H1 (cell line): ENCODE measurements around the gene FAN1. TPM values are rescaled to one million over a fixed set of nuclear protein-coding genes. Genes with fewer than 3 reads are reported as not detected.

Experiments used
- CTCF ChIA-PET: fragments of 300-600 bp; sonication (Branson Sonifier 250); formaldehyde crosslinking; loops from one replicate; lab custom pipeline; 2021; ENCODE audit not compliant: partially characterized antibody; lab: Charles Lee
- POLR2A ChIA-PET: fragments of 300-600 bp; sonication (Branson Sonifier 250); formaldehyde crosslinking; loops from one replicate; lab custom pipeline; 2021; ENCODE audit warnings: inconsistent platforms; ENCODE audit not compliant: partially characterized antibody; lab: Charles Lee
- DNase-seq, 2 experiments: peaks; one replicate each; pipeline versions ENCODE4 v3.0.0 to v3.0.0-alpha.2; 2010 to 2022; ENCODE audit warnings: low spot score in 2 of 2, low read depth in 1 of 2, mixed read lengths in 1 of 2
- FAIRE-seq: peaks from 2 replicates; lab custom pipeline; 2011; peaks lifted over from hg19 to GRCh38; lab: Jason Lieb, UNC
- H2AFZ ChIP-seq: 2 replicates; pipeline ENCODE4 v1.8.1; 2012; ENCODE audit warnings: low read length, inconsistent platforms
- H2AK5ac ChIP-seq: 2 replicates; pipeline ENCODE4 v1.6.1; 2013; ENCODE audit warnings: low read depth, low read length
- H2BK120ac ChIP-seq: replicated peaks from 2 replicates; pipeline ENCODE3; 2013; ENCODE audit warnings: low read depth, low read length, inconsistent platforms
- H2BK12ac ChIP-seq: 2 replicates; pipeline ENCODE4 v1.6.1; 2013; ENCODE audit warnings: low read depth, low read length
- H2BK15ac ChIP-seq: 2 replicates; pipeline ENCODE4 v1.6.1; 2013; ENCODE audit warnings: low read length
- H2BK20ac ChIP-seq: 2 replicates; pipeline ENCODE4 v1.6.1; 2013; ENCODE audit warnings: low read length
- H2BK5ac ChIP-seq: 2 replicates; pipeline ENCODE4 v1.6.1; 2013; ENCODE audit warnings: low read depth, low read length
- H3K14ac ChIP-seq: 2 replicates; pipeline ENCODE4 v1.6.1; 2013; ENCODE audit warnings: inconsistent platforms; ENCODE audit not compliant: insufficient read length
- H3K18ac ChIP-seq: 2 replicates; pipeline ENCODE4 v1.6.1; 2013; ENCODE audit warnings: low read length; ENCODE audit errors: extremely low read depth
- H3K23ac ChIP-seq: 2 replicates; pipeline ENCODE4 v1.6.1; 2013; ENCODE audit warnings: inconsistent platforms; ENCODE audit not compliant: insufficient read length
- H3K23me2 ChIP-seq: 2 replicates; pipeline ENCODE4 v1.6.1; 2013; ENCODE audit warnings: low read depth, low read length
- H3K27ac ChIP-seq: 2 replicates; pipeline ENCODE4 v1.6.1; 2011; ENCODE audit warnings: low read depth, low read length, inconsistent platforms
- H3K27me3 ChIP-seq, 4 experiments: replicated peaks in 1 of 4; 1 replicate in 1 of 4; 2 replicates in 3 of 4; pipeline versions ENCODE4 v1.6.1 to v1.8.1; 2011 to 2013; ENCODE audit warnings: low read length in 3 of 4, mild to moderate bottlenecking in 3 of 4, inconsistent platforms in 2 of 4, mixed read lengths in 2 of 4, moderate library complexity in 1 of 4; ENCODE audit not compliant: control insufficient read depth in 3 of 4, insufficient read depth in 3 of 4; ENCODE audit errors: extremely low read depth in 1 of 4
- H3K36me3 ChIP-seq, 4 experiments: 2 replicates each; pipeline versions ENCODE4 v1.6.1 to v1.8.1; 2011 to 2013; ENCODE audit warnings: mild to moderate bottlenecking in 4 of 4, low read length in 3 of 4, moderate library complexity in 2 of 4, control low read depth in 1 of 4, inconsistent platforms in 1 of 4; ENCODE audit not compliant: insufficient read depth in 4 of 4, control insufficient read depth in 2 of 4
- H3K4ac ChIP-seq: replicated peaks from 2 replicates; pipeline ENCODE3; 2013; ENCODE audit warnings: low read length, low read depth, mixed read lengths, inconsistent platforms; ENCODE audit not compliant: insufficient read length
- H3K4me1 ChIP-seq, 4 experiments: replicated peaks in 1 of 4; 1 replicate in 1 of 4; 2 replicates in 3 of 4; pipeline versions ENCODE4 v1.6.1 to v1.8.1; 2011 to 2013; ENCODE audit warnings: low read length in 3 of 4, inconsistent platforms in 2 of 4, mixed read lengths in 1 of 4; ENCODE audit not compliant: insufficient read depth in 4 of 4, control insufficient read depth in 3 of 4
- H3K4me2 ChIP-seq, 2 experiments: 2 replicates each; pipeline versions ENCODE4 v1.6.1 to v1.8.1; 2011 to 2013; ENCODE audit warnings: low read depth in 2 of 2, low read length in 2 of 2, control low read depth in 1 of 2, inconsistent platforms in 1 of 2, mild to moderate bottlenecking in 1 of 2; ENCODE audit not compliant: insufficient read depth in 1 of 2
- H3K4me3 ChIP-seq, 4 experiments: fragments of 200-600, 300-600 bp in 1 of 4; sonication (generic), shearing (Covaris generic), sonication (Bioruptor Twin) in 1 of 4; 2 replicates each; pipeline versions ENCODE4 v1.5.1 to v1.8.1; 2011 to 2016; ENCODE audit warnings: low read length in 4 of 4, low read depth in 3 of 4, control low read depth in 2 of 4, inconsistent platforms in 2 of 4, mild to moderate bottlenecking in 2 of 4, mixed read lengths in 1 of 4, moderate library complexity in 1 of 4; ENCODE audit not compliant: insufficient read depth in 2 of 4; ENCODE audit errors: extremely low read depth in 1 of 4
- H3K56ac ChIP-seq: replicated peaks from 2 replicates; pipeline ENCODE3; 2013; ENCODE audit warnings: low read depth, mild to moderate bottlenecking, mixed read lengths, low read length, inconsistent platforms; ENCODE audit not compliant: insufficient read length
- H3K79me1 ChIP-seq: 2 replicates; pipeline ENCODE4 v1.6.1; 2013; ENCODE audit warnings: low read depth, low read length, control low read depth
- H3K79me2 ChIP-seq, 2 experiments: 2 replicates each; pipeline versions ENCODE4 v1.6.1 to v1.8.1; 2012 to 2013; ENCODE audit warnings: low read length in 2 of 2, mild to moderate bottlenecking in 2 of 2, inconsistent platforms in 1 of 2; ENCODE audit not compliant: insufficient read depth in 2 of 2, control insufficient read depth in 1 of 2
- H3K9ac ChIP-seq, 4 experiments: replicated peaks in 1 of 4; 1 replicate in 1 of 4; 2 replicates in 3 of 4; pipeline versions ENCODE4 v1.6.1 to v1.8.1; 2011 to 2013; ENCODE audit warnings: low read depth in 3 of 4, low read length in 3 of 4, control low read depth in 2 of 4, mild to moderate bottlenecking in 2 of 4, moderate library complexity in 2 of 4, inconsistent platforms in 1 of 4; ENCODE audit errors: extremely low read depth in 1 of 4
- H3K9me3 ChIP-seq, 2 experiments: 2 replicates each; pipeline versions ENCODE4 v1.6.1 to v1.8.1; 2012 to 2013; ENCODE audit warnings: mild to moderate bottlenecking in 2 of 2, moderate library complexity in 2 of 2, control low read depth in 1 of 2, inconsistent platforms in 1 of 2, low read depth in 1 of 2, low read length in 1 of 2, mixed read lengths in 1 of 2; ENCODE audit not compliant: insufficient read depth in 2 of 2
- H4K20me1 ChIP-seq, 2 experiments: replicated peaks in 1 of 2; 2 replicates each; pipeline versions ENCODE3 to v1.8.1; 2011 to 2013; ENCODE audit warnings: inconsistent platforms in 2 of 2, low read length in 2 of 2, mild to moderate bottlenecking in 1 of 2; ENCODE audit not compliant: insufficient read depth in 2 of 2, control insufficient read depth in 1 of 2
- H4K5ac ChIP-seq: 2 replicates; pipeline ENCODE4 v1.6.1; 2013; ENCODE audit warnings: low read length, low read depth, mixed read lengths, inconsistent platforms; ENCODE audit not compliant: insufficient read length
- H4K8ac ChIP-seq: 2 replicates; pipeline ENCODE4 v1.8.0; 2013; ENCODE audit warnings: mild to moderate bottlenecking, moderate library complexity, low read length, inconsistent platforms; ENCODE audit not compliant: insufficient read depth; ENCODE audit errors: extremely low read depth
- H4K91ac ChIP-seq: replicated peaks from 2 replicates; pipeline ENCODE3; 2013; ENCODE audit warnings: low read length, mixed read lengths, inconsistent platforms; ENCODE audit not compliant: insufficient read length
- EGR1 ChIP-seq: IDR thresholded peaks from 2 replicates; pipeline ENCODE4 v1.6.1; 2011; ENCODE audit warnings: low read depth, low read length, borderline replicate concordance
- EZH2 ChIP-seq: fragments of 200-600 bp; sonication (generic); IDR thresholded peaks from 2 replicates; pipeline ENCODE4 v1.7.1; 2012; ENCODE audit warnings: low read depth, mild to moderate bottlenecking, moderate library complexity, low read length, inconsistent platforms; ENCODE audit not compliant: severe bottlenecking
- GTF2F1 ChIP-seq: IDR thresholded peaks from 2 replicates; pipeline ENCODE4 v1.6.1; 2012; ENCODE audit warnings: low read depth, low read length, improper control_type of control experiment, borderline replicate concordance
- JUN ChIP-seq: IDR thresholded peaks from 2 replicates; pipeline ENCODE4 v1.6.1; 2011; ENCODE audit warnings: low read depth, mild to moderate bottlenecking, improper control_type of control experiment, low read length
- SP4 ChIP-seq: IDR thresholded peaks from 2 replicates; pipeline ENCODE4 v1.6.1; 2012; ENCODE audit warnings: low read length, inconsistent platforms
- WGBS, 2 experiments: shearing (Covaris generic) in 1 of 2; methylation state at CpG; one replicate each; pipeline versions ENCODE4 v1.1.6 to v1.1.7; 2013 to 2015; ENCODE audit warnings: low lambda C conversion rate in 2 of 2, mixed read lengths in 2 of 2, inconsistent platforms in 1 of 2, low coverage in 1 of 2, missing lambda C conversion rate in 1 of 2; ENCODE audit not compliant: insufficient replicate concordance in 2 of 2, insufficient coverage in 1 of 2, insufficient read length in 1 of 2; ENCODE audit errors: extremely low coverage in 1 of 2, missing lambda C conversion rate in 1 of 2; 5-methylcytosine and 5-hydroxymethylcytosine counted together
- polyA plus RNA-seq, 7 experiments: library from polyadenylated mRNA; depleted of rRNA in 3 of 7; stranded (reverse) in 5 of 7; unstranded in 2 of 7; fragments of >200 nt in 5 of 7; fragments of 200-250 nt in 2 of 7; gene quantifications; 1 replicate in 5 of 7; 2 replicates in 1 of 7; 4 replicates in 1 of 7; pipeline versions ENCODE4 v1.2.1 to v1.2.3, GENCODE V29; 2011 to 2013; ENCODE audit warnings: missing spikeins in 2 of 7, mixed read lengths in 2 of 7
- total RNA-seq: library from RNA; stranded (reverse); fragmentation: NEBNext Ultra II Directional; extraction: Animal tissue kit (Norgen Biotek cat#: 25700); gene quantifications from 2 replicates; pipeline ENCODE4 v1.2.1, GENCODE V29; 2021

Gene FAN1
- total and polyA plus RNA-seq, 2 of the 8 experiments (the other 6 are each of a cell fraction or from before 2014, with no cell fraction given) = 8.6 to 24.9 TPM

DNA sequence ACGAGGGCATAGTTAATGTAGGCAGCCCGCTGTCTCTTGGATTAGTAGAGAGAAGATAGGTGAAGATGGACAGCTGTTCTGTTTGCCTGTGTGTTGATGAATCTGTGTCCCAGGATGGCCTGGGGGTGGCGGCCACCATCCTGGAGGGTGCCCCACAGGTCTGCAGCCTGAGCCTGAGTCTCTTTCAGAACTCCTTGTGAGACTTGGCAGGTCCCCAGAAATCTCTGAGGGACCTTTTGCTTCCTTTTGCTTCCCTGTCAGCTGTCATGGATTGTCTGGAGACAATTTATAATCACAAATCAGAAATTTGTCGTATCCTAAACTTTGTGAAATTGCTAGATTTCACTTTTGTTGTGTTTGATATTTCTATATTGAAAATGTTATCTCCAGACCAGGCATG, 17.4 kb downstream of the FAN1 start:
- 0 out of 2 replicates have a peak overlapping the region, but pooled peaks have one; percentile 64 for H2BK12ac ChIP-seq
- H2AFZ ChIP-seq = no peak overlapping the region
- no peaks in the 10 kb centered on the region for H3K23me2 ChIP-seq
- H3K36me3 ChIP-seq = peaks cover 7 to 58% (median 30%) of the 10 kb centered on the region in 4 experiments
- peaks cover 0 to 3% of the 10 kb centered on the region in 2 experiments for H4K20me1 ChIP-seq
- H3K79me2 ChIP-seq = no peaks in the 10 kb centered on the region; a peak in 1 of 4 replicates
- peak overlapping the region; percentile 5 for H4K91ac ChIP-seq
- H3K56ac ChIP-seq = no peak overlapping the region
- no peak overlapping the region for H3K14ac ChIP-seq
- DNase-seq (no peak), FAIRE-seq (no peak)
- H3K9me3 ChIP-seq = no peaks in the 10 kb centered on the region
- H2BK5ac ChIP-seq = peak overlapping the region; percentile 62; the same call in 1 of the 2 replicates
- H2BK15ac ChIP-seq = no peak overlapping the region
- H3K27me3 ChIP-seq = no peaks in the 10 kb centered on the region
- H3K9ac ChIP-seq = no peak overlapping the region
- peak overlapping the region; percentile 18 for H2BK120ac ChIP-seq
- 0 out of 2 replicates have a peak, but pooled peaks cover 4% of the 10 kb centered on the region for H3K79me1 ChIP-seq
- peak overlapping the region in 1 of 2 experiments; percentile 56; a peak in 1 of 4 replicates for H3K4me2 ChIP-seq
- peak overlapping the region; percentile 21; the same call in 1 of the 2 replicates for H2BK20ac ChIP-seq
- H3K23ac ChIP-seq = no peak overlapping the region
- no peak overlapping the region for H4K5ac ChIP-seq
- TF ChIP-seq SP4 (no peak), JUN (no peak), EZH2 (no peak), EGR1 (no peak), GTF2F1 (no peak)
- 90% methylated on average over 4 of the region's 4 CpGs; no CpG with 5 or more reads in 1 of the 2 experiments for WGBS, 2 experiments
- H3K18ac ChIP-seq = no peak overlapping the region; the same call in 1 of the 2 replicates
- H3K4ac ChIP-seq = no peak overlapping the region
- no peak overlapping the region for H3K4me3 ChIP-seq
- H3K4me1 ChIP-seq = peaks cover 18 to 28% (median 24%) of the 10 kb centered on the region in 4 experiments
- H2AK5ac ChIP-seq = no peak overlapping the region; the same call in 1 of the 2 replicates
- H3K27ac ChIP-seq = no peak overlapping the region
- POLR2A ChIA-PET = interaction anchor here (1.3 to 2.5 kb wide), 3 partner anchors 10 to 17 kb away, joined by 4 to 7 read pairs (median 4); partner anchors contain the start of gene FAN1
- H4K8ac ChIP-seq = no peak overlapping the region
- CTCF ChIA-PET = interaction anchor here (0.8 kb wide), 1 partner anchor 222 kb away, joined by 3 read pairs; no protein-coding TSS in a partner anchor
